ENCODE data around the gene TRIP12. TPM values are rescaled to one million over a fixed set of nuclear protein-coding genes. Genes with fewer than 3 reads are reported as not detected.
A peak's percentile ranks its signal among the peaks of the same experiment; 100 is the strongest.

TRIP12 gene
- total and polyA plus RNA-seq, 2 of the 4 experiments (the other 2 are of a cell fraction), result 51.6 to 209 TPM

DNA sequence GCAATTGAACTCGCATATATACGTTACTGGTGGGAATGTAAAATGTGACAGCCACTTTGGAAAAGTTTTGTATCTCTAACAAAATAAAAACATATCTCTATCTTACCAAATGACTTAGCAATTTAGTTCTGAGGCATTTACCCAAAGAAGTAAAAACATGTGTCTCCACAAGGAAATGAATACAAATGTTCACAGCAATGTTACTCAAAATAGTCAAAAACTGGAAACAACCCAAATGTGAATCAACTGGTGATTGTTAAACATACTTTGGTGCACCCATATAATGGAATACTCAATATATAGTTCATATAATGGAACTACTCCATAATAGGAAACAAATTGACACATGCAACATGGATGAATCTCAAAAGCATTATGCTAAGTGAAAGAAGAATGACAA, 137.0 kb downstream of the TRIP12 start:
- dilution Hi-C loops (cut with HindIII; ENCODE audit: low sequenced_read_pairs, unreplicated experiment), result no loop called here
- in situ Hi-C loops (cut with MboI; ENCODE audit: low sequenced_read_pairs), result no loop called here
- no peak overlapping the region for H3K4me2 ChIP-seq (ENCODE audit: low read depth, low read length)
- no TSS peak for BruUV-seq (replicated peaks)
- H2BK20ac ChIP-seq (ENCODE audit: low read depth, low read length), result no peak overlapping the region
- ChIA-PET POLR2A (ENCODE audit: unreplicated experiment) (no interaction called here), CTCF (no interaction called here)
- H4K20me1 ChIP-seq (ENCODE audit: insufficient read depth, low read length), result peaks cover 14% of the 10 kb centered on the region
- H2BK120ac ChIP-seq (ENCODE audit: low read depth, low read length), result no peak overlapping the region
- peaks cover 3% of the 10 kb centered on the region; the same call in 1 of the 2 replicates for H3K9me1 ChIP-seq (ENCODE audit: insufficient read depth, low read length)
- H3K4me3 ChIP-seq (ENCODE audit: insufficient read depth, low read depth, low read length), result no peak overlapping the region
- no peak overlapping the region for H3K4ac ChIP-seq (ENCODE audit: low read depth, low read length)
- no peak overlapping the region for H3K18ac ChIP-seq (ENCODE audit: low read depth, low read length)
- no peak overlapping the region for H2AK9ac ChIP-seq (replicated peaks; ENCODE audit: low read depth, low read length, poor library complexity)
- H3K79me1 ChIP-seq (ENCODE audit: low read depth in 1 of 2, low read length in 2 of 2), result peaks cover 7 to 19% of the 10 kb centered on the region in 2 experiments
- no peak overlapping the region for H3K27ac ChIP-seq (ENCODE audit: insufficient read depth, low read length)
- no peak overlapping the region for H4K91ac ChIP-seq (ENCODE audit: insufficient read depth, low read depth, low read length)
- no peak overlapping the region for H3K23ac ChIP-seq (ENCODE audit: low read depth, low read length)
- no peak overlapping the region for H2BK15ac ChIP-seq (ENCODE audit: low read depth, low read length)
- peaks cover 23% of the 10 kb centered on the region for H3K36me3 ChIP-seq (ENCODE audit: control insufficient read depth, insufficient read depth, low read length)
- no CpG with 5 or more reads among the region's 2 CpGs for WGBS, 2 experiments (ENCODE audit: extremely low coverage in 2 of 2, insufficient read length in 1 of 2)
- intact Hi-C loops (cut with micrococcal nuclease), result loop anchor here (5.0 to 10.0 kb wide), 2 partner anchors 38 to 830 kb away; no protein-coding TSS in a partner anchor
- no peaks in the 10 kb centered on the region for H3K27me3 ChIP-seq (ENCODE audit: control insufficient read depth, insufficient read depth, low read length)
- H3K4me1 ChIP-seq (ENCODE audit: control insufficient read depth, insufficient read depth, low read length), result peaks cover 8% of the 10 kb centered on the region
- no peak overlapping the region for H2AK5ac ChIP-seq (ENCODE audit: low read depth, low read length)
- no peak overlapping the region for H3K14ac ChIP-seq (replicated peaks; ENCODE audit: low read depth, low read length)
- H3K9ac ChIP-seq (ENCODE audit: low read depth, low read length), result no peak overlapping the region
- TF ChIP-seq RAD21 (IDR thresholded peaks at IDR 0.05; ENCODE audit: low read length) (no peak), CHD1 (IDR thresholded peaks at IDR 0.05; ENCODE audit: low read depth, low read length) (no peak), SMC3 (IDR thresholded peaks at IDR 0.05; ENCODE audit: low read depth, low read length) (no peak), CEBPB (IDR thresholded peaks at IDR 0.05; ENCODE audit: low read depth, low read length) (no peak), NFE2L2 (IDR thresholded peaks at IDR 0.05; ENCODE audit: low read depth, low read length) (no peak), POLR2A (IDR thresholded peaks at IDR 0.05; ENCODE audit: low read depth, low read length) (no peak), RFX5 (IDR thresholded peaks at IDR 0.05; ENCODE audit: low read depth, low read length) (no peak), ELK1 (IDR thresholded peaks at IDR 0.05; ENCODE audit: borderline replicate concordance, low read depth, low read length) (no peak), CTCF (conservative IDR thresholded peaks at IDR 0.05; ENCODE audit: low read depth, low read length) (no peak), MAZ (IDR thresholded peaks at IDR 0.05; ENCODE audit: borderline replicate concordance, low read depth, low read length) (no peak), BHLHE40 (IDR thresholded peaks at IDR 0.05; ENCODE audit: low read depth, low read length) (no peak), RCOR1 (IDR thresholded peaks at IDR 0.05; ENCODE audit: insufficient replicate concordance, low read length) (no peak), FOS (IDR thresholded peaks at IDR 0.05; ENCODE audit: low read depth, low read length) (no peak), MAFK (IDR thresholded peaks at IDR 0.05; ENCODE audit: low read depth, low read length) (no peak), MXI1 (IDR thresholded peaks at IDR 0.05; ENCODE audit: borderline replicate concordance, low read depth, low read length) (no peak)
- TF ChIP-seq, protein P1, sequence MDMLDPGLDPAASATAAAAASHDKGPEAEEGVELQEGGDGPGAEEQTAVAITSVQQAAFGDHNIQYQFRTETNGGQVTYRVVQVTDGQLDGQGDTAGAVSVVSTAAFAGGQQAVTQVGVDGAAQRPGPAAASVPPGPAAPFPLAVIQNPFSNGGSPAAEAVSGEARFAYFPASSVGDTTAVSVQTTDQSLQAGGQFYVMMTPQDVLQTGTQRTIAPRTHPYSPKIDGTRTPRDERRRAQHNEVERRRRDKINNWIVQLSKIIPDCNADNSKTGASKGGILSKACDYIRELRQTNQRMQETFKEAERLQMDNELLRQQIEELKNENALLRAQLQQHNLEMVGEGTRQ (IDR thresholded peaks at IDR 0.05; ENCODE audit: low read depth, low read length), result no peak
- DNase-seq (peak; percentile 47), ATAC-seq (ENCODE audit: low read depth) (no peak; the same call in 1 of the 2 replicates)
- H4K8ac ChIP-seq (ENCODE audit: low read depth in 2 of 2, low read length in 2 of 2), result no peak overlapping the region
- H4K5ac ChIP-seq (ENCODE audit: low read depth, low read length), result no peak overlapping the region
- no peak overlapping the region for H2AFZ ChIP-seq (replicated peaks; ENCODE audit: low read length, poor library complexity)
- no peak overlapping the region for H3K56ac ChIP-seq (ENCODE audit: extremely low read depth, insufficient read depth, low read length)
- H3K9me3 ChIP-seq (ENCODE audit: control insufficient read depth, insufficient read depth, low read length), result no peaks in the 10 kb centered on the region
- no peak overlapping the region for H2BK5ac ChIP-seq (ENCODE audit: low read depth, low read length, poor library complexity, severe bottlenecking)
